Activated T-cell treated with anti-CD3 and anti-CD28 coated beads, Interleukin-2, amount 50 U/mL, for 48 hours (primary cell): ENCODE results near the gene PBX3.

Source experiments
- DNase-seq, 2 experiments: peaks; one replicate each; pipeline ENCODE4 v3.0.0-alpha.2; 2020

PBX3 gene

DNA sequence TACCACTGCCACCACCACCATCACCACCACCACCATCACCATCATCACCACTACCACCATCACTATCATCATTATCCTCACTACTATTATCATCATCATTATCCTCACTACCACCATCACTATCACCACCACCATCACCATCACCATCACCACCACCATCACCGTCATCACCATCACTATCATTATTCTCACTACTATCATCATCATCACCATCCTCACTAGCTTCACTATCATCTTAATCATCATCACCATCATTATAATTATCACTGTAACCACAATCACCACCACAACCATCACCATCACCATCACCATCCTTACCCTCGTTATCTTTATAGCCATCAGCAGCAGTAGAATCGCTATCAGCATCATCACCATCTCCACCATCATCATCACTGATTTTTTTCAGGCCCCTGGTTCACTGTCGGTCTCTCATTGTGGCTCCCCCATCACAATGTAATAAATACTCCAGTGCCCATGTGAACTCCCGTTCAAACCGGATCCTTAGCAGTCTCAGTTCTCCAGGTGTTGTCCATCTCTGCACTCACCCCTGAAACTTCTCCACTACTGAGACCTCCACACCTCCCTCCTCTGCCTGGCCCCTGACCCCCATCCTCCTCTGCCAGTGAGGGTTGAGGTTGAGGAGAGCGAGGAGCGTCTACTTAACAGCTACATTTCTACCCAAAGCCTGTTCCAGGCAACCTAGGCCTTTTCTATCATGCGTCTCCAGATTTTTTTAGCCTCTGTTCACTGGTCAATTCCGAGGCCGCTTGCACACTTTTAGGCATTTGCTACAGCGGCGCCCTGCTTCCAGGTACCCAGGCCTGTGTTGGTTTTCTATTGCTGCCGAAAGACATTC is 238.2 kb downstream of the PBX3 start:
- DNase-seq, result no peak

DNA sequence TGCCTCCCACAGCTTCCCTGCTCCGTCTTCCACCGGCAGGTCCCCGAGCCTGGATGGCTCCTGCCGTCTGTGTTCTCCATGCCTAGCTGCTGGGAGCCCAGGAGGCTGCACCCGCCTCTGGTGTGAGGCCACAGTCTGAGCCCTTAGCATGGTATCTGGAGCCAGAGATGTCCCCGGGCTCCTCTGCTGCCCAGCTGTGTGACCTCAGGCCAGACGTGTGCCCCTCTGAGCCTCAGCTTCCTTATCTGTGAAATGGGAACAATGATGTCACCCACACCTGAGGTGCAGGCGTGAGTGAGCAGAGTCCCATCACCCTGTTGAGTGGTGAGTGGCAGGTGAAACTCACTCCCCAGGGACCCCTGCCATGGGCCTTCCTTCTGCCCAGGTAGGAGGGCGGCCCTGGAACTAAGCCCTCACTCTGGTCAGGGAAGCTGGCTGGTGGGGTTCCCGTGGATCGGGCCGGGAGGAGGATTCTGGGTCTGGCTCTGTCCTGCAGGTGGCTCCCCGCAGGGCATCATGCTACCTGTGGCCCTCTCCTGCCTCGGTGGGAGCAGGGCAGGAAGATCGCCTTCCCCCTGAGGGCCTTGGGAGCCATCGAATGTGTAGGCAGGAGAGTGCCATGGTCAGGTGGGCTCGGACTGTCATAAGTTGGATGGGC is 239.0 kb downstream of the PBX3 start:
- DNase-seq, result no peak

DNA sequence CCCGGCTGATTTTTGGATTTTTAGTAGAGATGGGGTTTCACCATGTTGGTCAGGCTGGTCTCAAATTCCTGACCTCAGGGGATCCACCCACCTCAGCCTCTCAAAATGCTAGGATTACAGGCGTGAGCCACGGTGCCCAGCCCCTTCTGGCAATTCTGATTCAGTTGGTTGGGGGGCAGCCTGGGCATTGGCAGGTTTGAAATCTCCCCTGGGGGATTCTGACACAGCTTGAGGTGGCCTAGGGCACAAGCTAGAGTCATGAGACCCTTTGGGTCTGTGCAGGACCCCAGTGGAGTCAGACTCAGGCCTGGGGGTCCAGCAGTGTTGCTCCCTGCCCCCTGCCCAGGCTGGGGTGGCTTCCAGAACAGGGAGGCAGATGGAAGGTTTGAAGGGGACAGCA is 239.8 kb downstream of the PBX3 start:
- no peak for DNase-seq

GRCh38 chr9:125987420-125987819 is 240.2 kb downstream of the PBX3 start:
- no peak for DNase-seq

GRCh38 chr9:125988479-125989050 is 241.4 kb downstream of the PBX3 start:
- DNase-seq, result no peak

DNA sequence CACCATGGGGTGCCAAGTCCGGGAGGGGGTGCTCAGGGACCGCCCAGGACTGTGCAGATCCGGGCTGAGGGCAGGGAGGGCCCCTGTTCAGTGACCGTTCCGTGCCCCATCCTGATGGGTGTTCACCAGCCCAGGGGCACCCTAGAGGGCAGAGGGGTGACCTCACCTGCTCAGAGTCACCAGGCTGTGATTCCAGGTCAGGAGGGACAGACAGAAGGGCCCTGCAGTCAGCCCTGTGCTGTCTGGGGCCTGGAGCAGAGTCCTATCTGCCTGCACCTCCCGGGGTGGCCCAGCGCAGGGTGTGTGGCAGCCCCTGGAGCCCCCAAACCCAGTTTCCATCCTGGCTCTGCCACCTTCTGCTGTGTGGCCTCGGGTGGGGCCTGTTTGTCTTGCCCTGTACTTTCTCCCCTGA is 241.9 kb downstream of the PBX3 start:
- no peak for DNase-seq

DNA sequence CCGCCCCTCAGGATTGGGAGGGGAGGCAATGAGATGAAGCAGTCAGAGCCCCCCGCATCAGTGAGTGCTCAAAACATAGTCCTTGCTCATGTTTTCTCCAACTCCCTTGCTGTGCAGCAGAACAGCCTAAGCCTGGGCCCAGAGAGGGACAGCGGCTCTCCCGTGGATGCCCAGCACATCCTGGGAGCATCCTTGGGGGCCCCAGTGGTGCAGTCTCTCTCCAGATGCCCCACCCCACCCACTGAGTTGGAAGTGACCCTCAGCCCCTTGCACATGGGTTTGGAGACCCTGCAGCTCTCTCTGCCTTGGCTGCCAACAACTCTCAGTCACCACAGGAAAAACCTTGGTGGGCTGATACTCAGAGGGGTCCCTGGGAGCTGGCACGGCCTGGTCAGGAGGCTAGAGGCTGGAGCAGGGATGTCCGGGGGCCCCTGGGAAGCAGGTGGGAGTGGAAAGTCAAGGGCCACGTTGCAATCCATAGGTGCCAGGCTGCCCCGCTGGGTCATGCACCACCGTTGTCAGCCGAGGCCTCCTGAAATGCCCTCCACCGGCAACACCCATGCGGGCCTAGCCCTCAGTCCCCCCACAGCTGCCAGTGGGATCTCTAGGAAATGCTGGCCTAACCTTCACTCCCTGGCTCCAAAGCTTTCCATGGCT is 242.5 kb downstream of the PBX3 start:
- no peak for DNase-seq

DNA sequence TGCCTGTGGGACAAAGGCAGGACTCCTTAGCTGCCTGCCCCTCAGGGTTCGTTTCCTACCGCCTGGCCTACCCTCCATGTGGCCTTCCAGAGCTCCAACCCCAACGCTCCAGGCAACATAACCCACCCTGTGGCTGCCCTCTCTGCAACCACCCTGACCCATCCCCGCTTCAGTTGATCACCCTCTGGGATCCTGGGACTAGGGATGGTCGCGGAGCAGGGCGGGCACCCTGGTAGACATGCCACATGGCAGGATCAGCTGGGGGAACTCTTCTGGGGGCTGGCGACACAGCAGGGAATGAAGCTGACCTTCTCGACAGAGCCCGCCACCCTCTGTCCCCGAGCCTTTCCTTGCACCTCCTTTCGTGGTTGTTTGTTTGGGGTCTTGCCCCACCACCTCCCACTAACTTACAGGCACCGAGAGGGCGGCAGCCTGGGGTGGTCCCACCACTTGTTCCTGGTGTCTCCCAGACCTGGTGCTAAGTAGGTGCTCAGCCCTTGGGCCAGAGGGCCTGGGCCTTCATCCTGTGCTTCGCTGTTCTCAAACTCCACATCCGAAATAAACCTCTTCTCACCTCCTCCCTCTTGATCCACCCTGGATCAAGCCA is 243.1 kb downstream of the PBX3 start:
- DNase-seq, result no peak

GRCh38 chr9:125990793-125991220 is 243.6 kb downstream of the PBX3 start:
- DNase-seq, result no peak

- no peak for DNase-seq
Measured at GRCh38 chr9:125991886-125992529, 244.8 kb downstream of the PBX3 start.

- DNase-seq, result no peak
Measured at GRCh38 chr9:125992557-125992956, 245.4 kb downstream of the PBX3 start.

DNA sequence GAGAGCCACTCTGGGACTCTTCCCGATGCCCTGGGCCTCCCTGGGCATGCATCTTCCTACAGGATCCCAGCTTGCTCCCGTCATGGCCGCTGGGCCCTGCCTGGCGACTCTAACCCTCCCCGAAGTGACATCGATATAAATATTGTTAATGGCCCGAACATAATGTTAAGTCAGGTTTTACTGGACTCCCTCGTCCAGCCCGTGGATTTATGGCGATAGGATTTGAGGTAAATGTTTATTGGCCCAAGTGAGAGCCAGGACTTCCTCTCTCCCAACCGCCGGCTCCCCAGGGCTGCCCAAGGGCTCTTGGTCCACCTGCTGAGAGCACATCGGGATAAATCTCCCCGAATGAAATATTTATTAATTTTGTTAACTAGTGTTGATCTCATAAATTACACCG is 246.3 kb downstream of the PBX3 start:
- no peak for DNase-seq

GRCh38 chr9:125994066-125994943 is 247.1 kb downstream of the PBX3 start:
- DNase-seq, result no peak

GRCh38 chr9:125995006-125995405 is 247.8 kb downstream of the PBX3 start:
- DNase-seq, result no peak

GRCh38 chr9:125995706-125996105 is 248.5 kb downstream of the PBX3 start:
- no peak for DNase-seq

GRCh38 chr9:125996791-125997190 is 249.6 kb downstream of the PBX3 start:
- no peak for DNase-seq

DNA sequence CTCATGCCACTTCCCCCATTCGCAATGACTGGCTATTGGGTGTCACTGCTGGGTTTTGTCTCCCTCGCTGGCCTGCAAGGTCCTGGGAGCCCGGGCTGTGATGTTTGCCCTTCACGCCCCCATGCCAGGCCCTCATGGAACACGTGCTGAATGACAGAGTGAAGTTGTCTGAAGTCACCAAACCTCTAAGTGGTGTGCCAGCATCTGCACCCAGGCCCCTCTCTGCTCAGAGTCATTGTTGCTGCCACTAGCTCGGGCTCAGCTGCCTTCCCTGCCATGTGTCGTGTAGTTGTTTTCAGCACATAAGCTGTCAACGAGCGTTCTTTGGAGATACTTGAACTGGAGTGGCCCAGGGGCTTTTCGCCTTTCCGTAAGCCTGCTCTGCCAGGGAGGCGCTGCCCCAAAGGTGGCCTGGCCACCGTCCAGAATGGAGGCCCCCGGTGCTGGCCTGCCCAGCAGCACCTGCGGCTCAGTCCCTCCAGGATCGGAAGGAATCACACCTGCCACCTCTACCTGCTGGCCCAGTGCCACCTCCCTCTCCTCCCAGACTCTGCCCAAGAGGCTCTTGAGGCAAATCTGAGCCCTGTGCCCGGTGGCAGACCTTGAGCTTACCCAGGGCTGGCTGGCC is 250.1 kb downstream of the PBX3 start:
- DNase-seq, result no peak

GRCh38 chr9:125998837-125999503 is 251.8 kb downstream of the PBX3 start:
- DNase-seq, result no peak

DNA sequence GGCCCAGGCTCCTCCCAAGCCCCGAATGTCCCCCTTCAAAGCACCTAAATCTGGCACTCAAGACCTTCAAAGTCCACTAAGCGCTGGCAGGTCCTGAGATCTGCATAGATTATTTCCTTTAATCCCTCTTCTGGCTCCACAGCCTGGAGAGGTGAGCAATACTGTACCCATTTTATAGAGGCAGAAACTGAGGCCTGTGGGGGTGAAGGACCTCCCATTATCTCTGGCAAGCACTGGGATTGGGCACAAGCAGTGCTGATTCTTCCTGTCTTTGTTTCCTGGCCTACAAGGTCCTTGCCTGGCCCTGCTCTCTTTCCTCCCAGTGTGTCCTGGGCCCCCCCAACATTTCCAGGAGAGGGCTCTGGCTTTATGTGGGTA is 252.3 kb downstream of the PBX3 start:
- DNase-seq, result no peak

DNA sequence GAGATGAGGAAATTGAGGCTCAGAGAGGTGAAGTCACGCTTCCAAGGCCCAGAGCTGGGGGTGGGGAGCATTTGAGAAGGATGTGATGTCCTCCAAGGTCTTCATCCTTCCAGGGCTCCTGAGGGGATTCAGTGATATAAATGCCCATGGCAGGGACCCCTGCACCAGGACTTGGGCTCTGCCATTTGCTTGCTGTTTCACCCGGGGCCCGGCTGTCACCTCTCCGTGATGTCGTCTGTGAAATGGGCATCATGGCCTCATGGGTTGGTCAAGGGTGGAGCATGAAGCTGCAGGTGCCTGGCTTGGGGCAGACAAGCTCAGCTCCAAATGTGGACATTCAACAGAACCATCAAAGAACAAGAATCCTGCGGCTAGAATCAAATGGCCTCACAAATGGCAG is 253.1 kb downstream of the PBX3 start:
- no peak for DNase-seq
